HL-60 (cell line): ENCODE results near the gene TMC5.

Experiments used
- GABPA ChIP-seq: IDR thresholded peaks from 2 replicates; pipeline ENCODE4 v1.6.1; 2012; ENCODE audit warnings: low read depth
- POLR2AphosphoS5 ChIP-seq: IDR thresholded peaks from 2 replicates; pipeline ENCODE4 v1.6.1; 2012; ENCODE audit warnings: low read depth
- SPI1 ChIP-seq: IDR thresholded peaks from 2 replicates; pipeline ENCODE4 v1.6.1; 2012; ENCODE audit warnings: low read depth, mild to moderate bottlenecking, borderline replicate concordance
- TF ChIP-seq, protein P1 (sequence below): IDR thresholded peaks from one replicate; pipeline ENCODE4 v1.5.1; 2011; ENCODE audit warnings: low read length, control low read depth, inconsistent platforms; ENCODE audit not compliant: insufficient read depth
- TF ChIP-seq, protein P2 (sequence below): IDR thresholded peaks from 2 replicates; pipeline ENCODE4 v1.6.1; 2012; ENCODE audit warnings: low read depth; ENCODE audit not compliant: insufficient replicate concordance

DNA sequence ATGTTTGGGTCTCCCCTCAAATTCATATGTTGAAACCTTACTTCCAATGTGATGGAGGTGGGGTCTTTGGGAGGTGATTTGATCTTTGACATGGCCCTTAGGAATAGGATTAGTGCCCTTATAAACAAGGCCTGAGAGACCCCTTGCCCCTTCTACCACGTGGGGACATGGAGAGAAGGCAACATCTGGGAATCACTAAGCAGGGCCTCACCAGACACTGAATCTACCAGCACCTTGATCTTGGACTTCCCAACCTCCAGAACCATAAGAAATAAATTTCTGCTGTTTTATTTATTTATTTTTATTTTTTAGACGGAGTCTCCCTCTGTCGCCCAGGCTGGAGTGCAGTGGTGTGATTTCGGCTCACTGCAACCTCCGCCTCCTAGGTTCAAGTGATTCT is 64.1 kb downstream of the TMC5 start:
- TF ChIP-seq POLR2AphosphoS5 (no peak), GABPA (no peak), SPI1 (no peak)
- TF ChIP-seq, protein P1, sequence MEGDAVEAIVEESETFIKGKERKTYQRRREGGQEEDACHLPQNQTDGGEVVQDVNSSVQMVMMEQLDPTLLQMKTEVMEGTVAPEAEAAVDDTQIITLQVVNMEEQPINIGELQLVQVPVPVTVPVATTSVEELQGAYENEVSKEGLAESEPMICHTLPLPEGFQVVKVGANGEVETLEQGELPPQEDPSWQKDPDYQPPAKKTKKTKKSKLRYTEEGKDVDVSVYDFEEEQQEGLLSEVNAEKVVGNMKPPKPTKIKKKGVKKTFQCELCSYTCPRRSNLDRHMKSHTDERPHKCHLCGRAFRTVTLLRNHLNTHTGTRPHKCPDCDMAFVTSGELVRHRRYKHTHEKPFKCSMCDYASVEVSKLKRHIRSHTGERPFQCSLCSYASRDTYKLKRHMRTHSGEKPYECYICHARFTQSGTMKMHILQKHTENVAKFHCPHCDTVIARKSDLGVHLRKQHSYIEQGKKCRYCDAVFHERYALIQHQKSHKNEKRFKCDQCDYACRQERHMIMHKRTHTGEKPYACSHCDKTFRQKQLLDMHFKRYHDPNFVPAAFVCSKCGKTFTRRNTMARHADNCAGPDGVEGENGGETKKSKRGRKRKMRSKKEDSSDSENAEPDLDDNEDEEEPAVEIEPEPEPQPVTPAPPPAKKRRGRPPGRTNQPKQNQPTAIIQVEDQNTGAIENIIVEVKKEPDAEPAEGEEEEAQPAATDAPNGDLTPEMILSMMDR, result no peak
- TF ChIP-seq, protein P2, sequence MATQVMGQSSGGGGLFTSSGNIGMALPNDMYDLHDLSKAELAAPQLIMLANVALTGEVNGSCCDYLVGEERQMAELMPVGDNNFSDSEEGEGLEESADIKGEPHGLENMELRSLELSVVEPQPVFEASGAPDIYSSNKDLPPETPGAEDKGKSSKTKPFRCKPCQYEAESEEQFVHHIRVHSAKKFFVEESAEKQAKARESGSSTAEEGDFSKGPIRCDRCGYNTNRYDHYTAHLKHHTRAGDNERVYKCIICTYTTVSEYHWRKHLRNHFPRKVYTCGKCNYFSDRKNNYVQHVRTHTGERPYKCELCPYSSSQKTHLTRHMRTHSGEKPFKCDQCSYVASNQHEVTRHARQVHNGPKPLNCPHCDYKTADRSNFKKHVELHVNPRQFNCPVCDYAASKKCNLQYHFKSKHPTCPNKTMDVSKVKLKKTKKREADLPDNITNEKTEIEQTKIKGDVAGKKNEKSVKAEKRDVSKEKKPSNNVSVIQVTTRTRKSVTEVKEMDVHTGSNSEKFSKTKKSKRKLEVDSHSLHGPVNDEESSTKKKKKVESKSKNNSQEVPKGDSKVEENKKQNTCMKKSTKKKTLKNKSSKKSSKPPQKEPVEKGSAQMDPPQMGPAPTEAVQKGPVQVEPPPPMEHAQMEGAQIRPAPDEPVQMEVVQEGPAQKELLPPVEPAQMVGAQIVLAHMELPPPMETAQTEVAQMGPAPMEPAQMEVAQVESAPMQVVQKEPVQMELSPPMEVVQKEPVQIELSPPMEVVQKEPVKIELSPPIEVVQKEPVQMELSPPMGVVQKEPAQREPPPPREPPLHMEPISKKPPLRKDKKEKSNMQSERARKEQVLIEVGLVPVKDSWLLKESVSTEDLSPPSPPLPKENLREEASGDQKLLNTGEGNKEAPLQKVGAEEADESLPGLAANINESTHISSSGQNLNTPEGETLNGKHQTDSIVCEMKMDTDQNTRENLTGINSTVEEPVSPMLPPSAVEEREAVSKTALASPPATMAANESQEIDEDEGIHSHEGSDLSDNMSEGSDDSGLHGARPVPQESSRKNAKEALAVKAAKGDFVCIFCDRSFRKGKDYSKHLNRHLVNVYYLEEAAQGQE, result no peak
